Myocyte (in vitro differentiated cells): ENCODE measurements around the gene SLC18A3. TPM values are rescaled to one million over a fixed set of nuclear protein-coding genes. Genes with fewer than 3 reads are reported as not detected.

ENCODE experiments used
- DNase-seq: peaks from one replicate; pipeline ENCODE4 v3.0.0-alpha.2; 2012; ENCODE audit warnings: low read depth
- total RNA-seq: library from RNA; depleted of rRNA; stranded (reverse); fragments of >200 nt; gene quantifications from 2 replicates; pipeline ENCODE4 v1.2.3, GENCODE V29; 2014

The SLC18A3 gene
- total RNA-seq, 1 donor from 2014 or later: not detected

- DNase-seq: no peak
These were observed 1.2 kb downstream of the SLC18A3 start for GRCh38 chr10:49611166-49611815.

DNA sequence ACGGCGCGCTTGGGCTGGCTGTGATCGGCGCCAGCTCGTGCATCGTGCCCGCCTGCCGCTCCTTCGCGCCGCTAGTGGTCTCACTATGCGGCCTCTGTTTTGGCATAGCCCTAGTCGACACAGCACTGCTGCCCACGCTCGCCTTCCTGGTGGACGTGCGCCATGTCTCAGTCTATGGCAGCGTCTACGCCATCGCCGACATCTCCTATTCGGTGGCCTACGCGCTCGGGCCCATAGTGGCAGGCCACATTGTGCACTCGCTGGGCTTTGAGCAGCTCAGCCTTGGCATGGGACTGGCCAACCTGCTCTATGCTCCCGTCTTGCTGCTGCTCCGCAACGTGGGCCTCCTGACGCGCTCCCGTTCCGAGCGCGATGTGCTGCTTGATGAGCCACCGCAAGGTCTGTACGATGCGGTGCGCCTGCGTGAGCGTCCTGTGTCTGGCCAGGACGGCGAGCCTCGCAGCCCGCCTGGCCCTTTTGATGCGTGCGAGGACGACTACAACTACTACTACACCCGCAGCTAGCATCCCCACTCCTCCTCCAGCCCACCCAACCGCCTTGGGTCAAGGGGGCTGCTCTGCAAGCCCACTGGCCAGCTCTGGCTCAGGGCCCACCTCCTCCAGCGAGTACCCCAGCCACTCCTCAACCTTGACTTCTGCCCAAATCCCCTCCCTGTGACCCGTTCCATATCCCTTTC lies 1.9 kb downstream of the SLC18A3 start:
- no peak for DNase-seq

DNA sequence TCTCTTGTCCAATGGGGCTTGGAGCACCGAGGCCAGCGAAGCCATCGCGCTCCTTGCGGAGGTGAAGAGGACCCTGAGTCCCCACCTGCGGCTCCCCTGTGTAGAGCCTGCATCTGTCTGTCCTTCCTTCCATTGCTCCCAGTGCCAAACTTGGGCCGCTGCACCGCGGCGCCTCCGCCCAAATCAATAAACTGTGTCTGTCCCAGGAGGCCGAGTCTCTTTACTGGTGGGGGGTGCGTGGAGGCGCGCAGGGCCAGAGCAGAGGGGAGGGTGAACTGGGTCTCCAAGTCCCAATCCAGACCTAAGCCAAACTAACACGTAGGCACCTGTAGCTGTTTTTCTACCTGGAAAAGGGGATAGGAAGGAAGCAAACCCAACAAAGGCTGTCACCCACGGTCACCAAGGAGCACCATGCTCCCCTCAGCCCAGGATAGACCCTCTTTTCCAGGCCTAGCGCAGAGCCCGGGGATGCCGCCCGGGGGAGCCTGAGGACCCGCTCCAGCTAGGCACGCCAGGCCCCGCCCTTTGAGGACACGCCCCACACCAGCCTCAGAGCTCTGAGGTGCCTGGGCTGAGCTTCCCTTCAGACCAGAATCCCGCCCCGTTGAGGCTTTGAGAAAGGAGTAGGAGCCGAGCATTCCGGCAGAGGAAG lies 2.5 kb downstream of the SLC18A3 start:
- no peak for DNase-seq

DNA sequence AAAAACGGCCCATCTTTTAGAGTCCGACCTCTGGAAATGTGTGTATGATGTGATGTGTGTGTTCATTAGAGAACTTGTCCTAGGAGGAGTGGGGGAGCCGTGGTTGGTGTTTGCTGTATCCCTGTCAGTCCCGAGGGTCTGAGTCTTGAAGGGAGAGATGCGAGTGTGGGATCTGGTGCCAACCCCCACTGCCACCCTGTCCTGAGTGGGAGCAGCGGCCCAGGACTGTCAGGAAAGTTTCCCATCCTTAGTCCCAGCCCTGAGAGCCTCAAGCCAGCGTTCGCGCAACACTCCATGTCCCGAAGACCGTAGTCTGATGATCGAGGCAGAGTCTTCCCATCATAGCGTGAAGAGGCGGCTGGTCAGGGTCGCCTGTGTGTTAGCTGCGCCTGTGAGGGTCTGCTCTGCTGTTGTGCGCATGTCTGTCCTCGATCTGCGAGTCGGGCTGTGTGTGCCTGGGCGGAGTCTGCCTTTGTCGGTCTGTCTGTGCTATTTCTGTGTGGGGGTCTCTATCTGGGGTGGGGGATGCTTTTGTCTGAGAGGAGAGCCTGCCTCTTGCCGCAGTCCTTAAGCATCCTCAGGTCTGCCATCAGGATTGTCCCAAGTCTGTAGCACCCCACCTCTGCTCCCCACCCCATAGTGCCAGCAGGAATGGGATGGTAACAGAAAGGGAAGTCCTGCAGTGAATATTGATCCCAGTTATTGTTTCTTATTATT lies 3.2 kb downstream of the SLC18A3 start:
- no peak for DNase-seq

GRCh38 chr10:49613882-49614241 lies 3.8 kb downstream of the SLC18A3 start, which contains the start of gene CHAT:
CHAT (plus strand) TSS chr10:49614037; CDS start chr10:49614190, 153 bp downstream.
- no peak for DNase-seq

DNA sequence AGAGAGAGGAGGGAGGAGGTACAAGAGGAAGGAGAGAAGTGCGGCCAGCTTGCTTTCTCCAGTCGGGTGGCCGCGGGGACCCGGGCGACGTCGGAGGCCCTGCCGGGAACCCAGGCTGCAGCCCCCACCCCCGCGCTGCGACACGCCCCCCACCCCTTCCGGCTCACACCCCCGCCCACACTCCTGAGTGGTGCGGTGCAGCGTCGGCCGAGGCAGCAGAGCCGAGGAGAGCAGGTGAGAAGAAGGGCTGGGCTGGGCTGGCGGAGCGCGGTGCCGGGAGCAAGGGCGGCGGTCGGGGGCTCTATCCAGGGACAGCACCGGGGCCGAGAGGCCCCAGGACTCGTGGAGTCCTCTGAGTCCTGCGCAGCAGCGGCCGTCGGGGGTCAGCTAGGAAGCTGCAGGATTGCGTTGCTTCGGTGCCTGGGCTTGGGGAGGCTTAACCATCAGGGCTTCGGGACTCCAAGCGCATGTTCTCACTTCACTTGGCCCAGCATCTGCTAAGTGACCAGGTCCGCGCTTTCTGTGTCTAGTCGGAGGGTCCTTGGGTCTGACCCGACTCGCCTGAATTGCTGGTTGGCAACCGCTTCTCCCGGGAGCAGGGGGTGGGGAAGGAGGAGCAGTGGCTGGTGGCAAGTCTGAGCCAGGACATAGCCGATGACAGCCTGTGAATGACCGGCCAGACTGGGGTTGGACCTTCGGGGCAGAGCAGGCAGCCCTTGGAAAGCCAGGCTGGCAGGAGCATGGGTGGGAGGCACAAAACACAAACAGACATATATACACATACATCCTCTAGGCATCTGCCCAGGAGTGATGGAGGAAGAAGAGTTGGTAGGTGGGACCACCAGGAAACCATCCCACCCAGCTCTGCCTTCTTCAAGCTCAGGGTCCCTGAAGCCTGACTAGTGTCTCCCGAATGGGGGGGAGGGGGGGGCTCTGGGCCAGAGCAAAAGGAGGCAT lies 4.4 kb downstream of the SLC18A3 start:
- no peak for DNase-seq

DNA sequence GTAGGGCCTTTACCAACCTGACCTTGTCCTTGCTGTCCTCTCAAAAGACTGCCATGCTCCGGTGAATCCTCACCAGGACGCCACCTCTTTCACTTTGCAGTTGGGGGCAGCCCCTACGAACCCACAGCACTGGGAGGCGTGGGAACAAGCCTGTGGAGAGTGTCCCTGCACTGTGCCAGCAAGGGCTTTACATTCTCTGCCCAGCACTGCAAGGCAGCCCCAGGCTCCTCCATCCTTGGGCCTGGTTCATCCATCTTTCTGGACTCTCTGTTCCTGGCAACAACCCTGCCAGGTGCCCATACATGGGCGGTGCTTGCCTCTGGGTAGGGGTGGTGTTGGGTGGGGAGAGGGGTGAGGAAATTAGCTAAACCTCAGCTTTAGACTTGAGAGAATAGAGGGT lies 5.1 kb downstream of the SLC18A3 start:
- DNase-seq: no peak

DNA sequence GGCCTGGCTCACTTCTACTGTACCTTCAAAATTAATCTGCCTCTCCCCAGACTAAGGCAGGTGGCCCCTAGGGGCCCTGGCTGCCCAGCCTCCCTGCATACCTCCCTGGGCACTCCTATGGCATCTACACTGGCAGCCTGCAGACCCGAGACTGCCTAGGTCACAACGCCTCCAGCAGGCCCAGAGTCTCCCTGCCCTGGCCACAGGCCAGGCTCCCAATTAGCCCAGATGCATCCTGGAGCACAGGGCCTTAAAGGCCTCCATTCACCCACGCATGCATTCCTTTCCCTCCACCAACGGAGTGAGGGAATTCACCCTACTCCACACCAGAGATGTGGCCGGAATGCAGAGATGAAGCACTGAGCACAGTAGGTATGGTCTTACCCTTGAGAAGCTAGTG lies 5.6 kb downstream of the SLC18A3 start:
- DNase-seq: no peak

GRCh38 chr10:49616421-49617101 lies 6.5 kb downstream of the SLC18A3 start:
- DNase-seq: no peak

DNA sequence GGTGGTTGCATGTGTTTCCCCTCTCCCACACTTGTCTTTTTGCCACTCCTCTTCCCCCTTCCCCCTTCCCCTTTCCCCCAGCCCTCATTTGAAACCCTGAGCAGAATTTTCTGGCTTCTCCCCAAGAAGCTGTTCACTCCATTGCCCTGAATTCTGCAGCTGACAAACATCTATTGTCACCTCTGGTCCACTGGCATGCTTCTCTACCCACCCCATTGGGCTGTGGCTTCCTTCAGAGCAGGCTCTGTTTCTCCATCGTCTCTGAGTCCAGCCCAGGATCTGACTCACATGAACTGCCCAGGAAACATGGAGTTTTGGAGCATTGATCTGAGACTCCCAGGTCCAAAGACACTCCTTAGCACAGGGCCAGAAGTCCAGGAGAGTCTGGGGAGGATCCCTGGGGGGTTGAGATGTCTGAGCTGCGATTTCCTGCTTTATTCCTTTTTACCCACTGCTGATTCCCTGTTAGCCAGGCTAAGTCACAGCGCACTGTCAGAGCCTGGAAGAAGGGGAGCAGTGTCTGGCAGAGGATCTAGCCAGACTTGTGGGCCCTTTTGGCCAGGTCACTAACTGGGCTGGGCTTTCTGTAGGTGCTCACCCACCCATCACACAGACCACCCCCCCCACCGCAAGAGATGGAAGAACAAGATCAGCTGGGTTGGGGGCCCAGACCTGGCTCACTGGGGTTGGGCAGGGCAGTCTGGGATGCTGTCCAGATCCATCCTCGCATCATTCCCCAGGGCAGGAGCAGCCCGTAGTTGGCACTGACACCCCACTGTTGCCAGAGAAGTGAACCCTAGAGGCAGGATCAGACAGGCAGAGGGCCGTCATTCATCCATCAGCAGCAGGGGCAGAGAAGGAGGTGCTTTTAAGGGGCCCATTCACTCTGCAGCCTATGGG lies 7.3 kb downstream of the SLC18A3 start:
- no peak for DNase-seq

DNA sequence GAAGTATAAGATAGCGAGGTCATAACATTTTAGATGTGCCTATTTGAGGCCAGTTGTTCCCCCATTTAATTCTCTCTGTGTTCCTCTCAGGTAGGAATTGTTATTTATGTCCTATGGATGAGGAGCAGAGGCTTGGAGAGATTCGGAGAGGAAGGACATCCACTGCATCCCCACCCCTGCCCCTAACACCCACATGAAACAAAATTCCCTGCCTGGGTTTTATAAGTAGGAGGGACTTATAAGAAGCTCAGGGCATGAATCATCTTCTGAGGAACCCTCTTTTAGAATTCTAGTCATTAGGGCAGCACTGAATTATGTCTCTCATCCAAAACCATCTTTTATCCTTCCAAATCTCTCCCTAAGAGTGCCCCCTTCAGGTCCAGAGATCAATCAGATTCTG lies 8.7 kb downstream of the SLC18A3 start:
- no peak for DNase-seq

DNA sequence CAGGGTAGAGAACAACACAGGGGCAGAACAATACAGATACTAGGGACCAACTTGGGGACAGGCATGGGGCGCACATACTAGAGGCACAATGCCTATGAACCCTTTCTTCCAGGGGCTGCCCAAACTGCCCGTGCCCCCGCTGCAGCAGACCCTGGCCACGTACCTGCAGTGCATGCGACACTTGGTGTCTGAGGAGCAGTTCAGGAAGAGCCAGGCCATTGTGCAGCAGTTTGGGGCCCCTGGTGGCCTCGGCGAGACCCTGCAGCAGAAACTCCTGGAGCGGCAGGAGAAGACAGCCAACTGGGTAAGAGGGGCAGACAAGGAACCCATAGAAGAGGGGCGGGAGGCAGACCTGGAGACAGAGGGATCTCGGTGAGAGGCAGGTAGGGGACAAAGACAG lies 9.5 kb downstream of the SLC18A3 start:
- no peak for DNase-seq

GRCh38 chr10:49620286-49620810 lies 10.2 kb downstream of the SLC18A3 start:
- no peak for DNase-seq

DNA sequence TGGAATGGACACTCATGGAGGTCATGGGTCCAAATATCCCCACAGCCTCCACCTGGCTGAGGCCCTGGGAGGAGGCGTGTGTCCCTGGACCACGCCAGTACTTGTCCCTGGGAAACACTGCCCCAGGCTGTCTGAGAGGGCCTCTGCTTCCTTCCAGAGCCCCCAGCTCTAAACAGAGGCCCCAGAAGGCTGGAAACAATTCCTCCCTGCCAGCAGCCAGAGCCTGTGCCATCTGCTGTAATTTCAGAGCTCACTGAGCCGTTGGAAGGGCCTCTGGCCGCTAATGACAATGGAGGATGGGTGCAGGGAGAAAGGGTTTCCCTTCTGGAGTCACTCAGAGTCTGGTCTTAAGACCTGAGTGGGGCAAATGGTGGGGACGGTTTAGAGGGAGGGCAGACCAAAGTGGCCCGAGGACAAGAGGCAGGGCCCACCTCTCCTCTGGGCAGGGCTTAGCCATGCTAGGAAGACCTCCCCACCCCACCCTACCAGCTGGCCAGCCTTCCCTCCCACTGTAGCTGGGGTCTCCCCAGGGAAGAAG lies 10.8 kb downstream of the SLC18A3 start:
- DNase-seq: no peak

- no peak for DNase-seq
These were observed 11.5 kb downstream of the SLC18A3 start for GRCh38 chr10:49621561-49621960.

- no peak for DNase-seq
These were observed 12.6 kb downstream of the SLC18A3 start for GRCh38 chr10:49622426-49623425.

GRCh38 chr10:49624629-49625028 lies 14.5 kb downstream of the SLC18A3 start:
- no peak for DNase-seq
